ENCODE results near the gene NF2.
"Not testable (repeated sequence)": the region's sequence is repeated elsewhere in the genome, so short reads cannot be mapped to it uniquely, and the experiment has no call there.

The NF2 gene

GRCh38 chr22:29603358-29604075 lies at the start of gene NF2:
Gene NF2, plus strand, starts transcription at chr22:29603633. Its CDS starts 366 bp downstream, at chr22:29603999.
- DNase-seq, result peak; percentile 99

DNA sequence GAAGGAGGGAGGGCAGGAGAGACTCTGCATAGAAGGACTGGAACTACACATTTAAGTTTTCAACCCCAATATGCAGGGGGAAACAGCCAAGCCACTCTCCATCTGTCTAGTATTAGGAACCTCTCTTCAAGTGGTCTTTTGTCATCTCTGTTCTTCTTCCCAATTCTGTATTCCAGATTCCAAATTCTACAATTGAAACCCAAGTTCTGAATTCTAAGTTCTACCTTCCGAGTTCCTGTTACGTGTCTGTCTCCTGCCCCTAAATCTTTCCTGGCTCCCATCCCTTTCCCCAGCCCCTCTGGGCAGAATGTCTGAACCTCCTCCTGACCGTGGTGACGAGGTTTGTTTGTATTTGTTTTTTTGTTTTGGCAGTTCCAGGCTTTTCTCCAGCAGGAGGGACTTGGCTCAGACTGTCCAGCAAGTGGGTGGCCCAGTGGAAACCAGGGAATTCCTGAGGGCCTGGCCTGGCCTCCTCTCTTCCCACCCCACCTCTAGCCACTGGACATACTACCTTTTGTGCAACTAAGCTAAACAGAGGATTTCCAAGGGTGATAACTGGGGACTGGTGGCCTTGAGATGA lies 48.3 kb upstream of the NF2 start:
- no peak for DNase-seq

DNA sequence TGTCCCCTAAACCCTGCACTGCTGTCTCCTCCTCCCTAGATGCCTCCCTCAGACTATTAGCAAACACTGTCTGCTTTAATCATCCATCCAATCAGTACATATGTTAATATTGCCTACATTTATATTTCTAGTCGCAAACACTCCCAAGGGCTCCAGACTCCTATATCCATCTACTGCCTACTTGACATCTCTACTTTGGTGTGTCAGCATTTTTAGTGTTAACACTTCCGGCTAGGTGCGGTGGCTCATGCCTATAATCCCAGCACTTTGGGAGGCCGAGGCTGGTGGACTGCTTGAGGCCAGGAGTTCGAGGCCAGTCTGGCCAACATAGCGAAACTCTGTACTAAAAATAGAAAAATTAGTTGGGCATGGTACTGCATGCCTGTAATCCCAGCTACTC lies 44.4 kb upstream of the NF2 start:
- DNase-seq, result no peak

DNA sequence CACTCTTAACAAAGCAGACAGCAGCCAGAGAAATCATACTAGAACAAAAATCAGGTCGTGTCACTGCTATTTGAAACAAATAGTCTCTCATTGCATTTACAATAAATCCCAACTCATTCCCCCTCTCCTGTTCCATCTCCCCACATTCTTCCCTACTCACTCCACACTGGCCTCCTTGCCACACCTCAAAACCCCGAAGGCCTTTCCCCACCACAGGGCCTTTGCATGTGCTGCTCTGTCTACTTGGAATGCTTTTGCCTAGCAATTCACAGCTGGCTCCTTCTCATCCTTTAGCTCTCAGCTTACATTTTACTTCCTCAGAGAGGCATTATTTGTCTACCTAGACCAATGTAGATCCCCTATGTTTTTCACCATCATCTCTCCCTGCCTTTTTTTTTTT lies 43.6 kb upstream of the NF2 start:
- DNase-seq, result no peak

GRCh38 chr22:29563652-29564460 lies 39.6 kb upstream of the NF2 start:
- DNase-seq, result no peak

DNA sequence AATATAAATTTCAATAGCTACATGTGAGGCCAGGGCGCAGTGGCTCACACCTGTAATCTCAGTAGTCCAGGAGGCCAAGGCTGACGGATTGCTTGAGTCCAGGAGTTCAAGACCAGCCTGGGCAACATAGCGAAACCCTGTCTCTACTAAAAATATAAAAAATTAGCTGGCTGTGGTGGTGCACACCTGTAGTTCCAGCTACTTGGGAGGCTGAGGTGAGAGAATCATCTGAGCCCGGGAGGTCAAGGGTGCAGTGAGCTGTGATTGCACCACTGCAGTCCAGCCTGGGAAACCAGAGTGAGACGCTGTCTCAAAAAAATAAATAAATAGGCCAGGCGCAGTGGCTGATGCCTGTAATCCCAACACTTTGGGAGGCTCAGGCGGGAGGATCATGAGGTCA lies 36.9 kb upstream of the NF2 start:
- not testable (repeated sequence) for DNase-seq

- DNase-seq, result no peak
These were observed 36.1 kb upstream of the NF2 start for GRCh38 chr22:29567338-29567737.

DNA sequence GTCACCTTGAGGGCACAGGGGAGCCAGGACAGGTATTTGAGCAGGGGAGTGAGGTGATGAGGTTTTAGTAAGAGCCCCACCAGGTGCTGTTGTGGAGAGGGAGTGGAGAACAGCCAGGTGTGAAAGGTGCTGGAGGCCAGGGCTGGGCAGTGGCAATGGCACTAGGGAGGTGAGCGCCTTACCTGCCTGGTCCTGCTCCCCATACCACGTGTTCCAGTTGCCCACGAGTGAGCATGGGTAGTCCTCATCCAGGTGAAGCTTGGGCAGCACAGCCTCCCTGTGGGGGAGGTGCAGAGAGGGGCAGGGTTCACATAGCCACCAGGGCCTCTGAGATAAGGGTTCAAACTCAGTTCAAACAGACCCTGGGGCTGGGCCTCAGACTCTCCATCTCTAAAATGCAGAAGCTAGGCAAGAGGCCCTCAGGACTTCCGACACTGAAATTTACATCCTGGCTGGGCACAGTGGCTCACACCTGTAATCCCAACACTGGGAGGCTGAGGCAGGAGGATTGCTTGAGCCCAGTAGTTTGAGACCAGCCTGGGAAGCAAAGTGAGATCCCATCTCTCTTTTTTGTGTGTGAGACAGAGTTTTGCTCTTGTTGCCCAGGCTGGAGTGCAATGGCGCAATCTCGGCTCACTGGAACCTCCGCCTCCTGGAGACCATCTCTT lies 34.3 kb upstream of the NF2 start:
- DNase-seq, result no peak

DNA sequence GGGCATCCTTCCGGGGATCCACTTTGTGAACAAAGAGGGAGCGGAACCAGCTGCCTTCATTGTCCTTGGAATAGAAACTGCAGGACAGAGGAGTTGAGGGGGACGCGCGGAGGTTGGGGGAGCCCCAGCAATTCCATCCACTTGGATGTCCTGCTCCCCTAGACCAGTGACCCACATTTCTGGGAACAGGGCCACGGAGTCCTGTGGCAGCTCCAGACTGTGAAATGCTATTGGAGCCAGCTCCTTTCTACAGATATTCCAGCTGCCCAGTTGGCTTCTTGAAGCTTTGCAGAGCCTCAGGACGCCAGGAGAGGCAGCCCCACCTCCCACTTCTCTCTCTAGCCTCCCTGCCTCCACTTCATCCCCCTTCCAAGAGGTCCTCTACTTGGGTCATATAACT lies 33.0 kb upstream of the NF2 start:
- DNase-seq, result no peak

GRCh38 chr22:29570912-29571549 lies 32.4 kb upstream of the NF2 start:
- DNase-seq, result no peak

- DNase-seq, result no peak
These were observed 28.5 kb upstream of the NF2 start for GRCh38 chr22:29574762-29575450.

DNA sequence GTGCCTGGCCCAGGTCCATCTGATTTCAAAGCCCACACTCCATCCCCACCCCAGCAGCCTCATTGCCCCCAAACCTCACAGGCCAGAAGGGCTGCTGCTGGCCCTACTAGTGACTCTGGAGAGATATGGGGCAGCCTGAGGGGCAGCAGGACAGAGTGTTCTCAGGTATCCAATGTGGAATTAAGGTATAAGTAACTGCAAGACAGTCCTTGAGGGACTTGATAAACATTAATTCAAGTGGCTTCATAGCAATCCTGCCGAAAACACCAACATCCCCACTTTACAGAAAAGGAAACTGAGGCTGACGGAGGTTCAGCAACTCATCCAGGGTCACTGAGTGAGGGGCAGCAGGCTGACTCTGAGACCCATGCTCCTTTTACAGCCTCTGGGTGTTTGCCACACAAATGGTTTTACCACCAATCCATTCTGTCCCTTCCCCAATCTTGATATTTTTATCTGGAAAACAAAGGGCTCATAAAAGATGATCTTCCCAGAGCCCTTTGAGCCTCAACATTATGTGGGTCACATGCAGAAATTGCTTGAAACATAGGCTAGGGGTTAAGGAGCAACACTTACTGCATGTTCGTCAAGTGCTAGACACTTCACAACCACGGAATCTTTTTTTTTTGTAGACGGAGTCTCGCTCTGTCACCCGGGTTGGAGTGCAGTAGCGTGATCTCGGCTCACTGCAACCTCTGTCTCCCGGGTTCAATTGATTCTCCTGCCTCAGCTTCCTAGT lies 24.8 kb upstream of the NF2 start:
- DNase-seq, result no peak

DNA sequence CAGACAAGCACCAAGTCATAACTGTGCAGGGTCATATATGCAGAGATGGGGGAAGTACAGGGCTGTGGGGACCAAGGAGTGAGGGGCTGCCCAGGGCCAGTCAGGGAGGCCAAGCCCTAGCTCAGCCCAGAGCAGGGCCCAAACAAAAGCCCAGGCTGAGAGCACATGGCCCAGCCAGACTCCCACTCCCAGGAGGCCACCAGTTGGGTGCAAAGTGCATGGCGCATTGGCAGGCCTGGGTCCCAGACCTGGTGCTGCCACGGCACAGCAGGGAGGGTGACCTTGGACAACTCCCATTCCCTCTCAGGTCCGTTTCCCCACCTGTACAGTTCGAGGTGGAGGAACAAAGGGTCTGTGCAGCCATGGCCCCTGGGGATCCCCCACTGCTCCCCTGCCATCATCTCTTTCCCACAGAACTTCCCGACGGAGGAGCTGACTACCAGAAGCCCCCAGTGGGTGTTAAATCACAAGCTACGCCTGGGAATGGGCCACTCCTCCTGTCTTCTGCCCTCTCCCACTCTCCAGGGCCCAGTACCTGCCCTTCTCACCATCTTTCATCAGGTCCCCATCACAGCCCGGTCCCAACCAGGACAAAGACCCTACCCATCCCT lies 23.1 kb upstream of the NF2 start:
- DNase-seq, result no peak

- no peak for DNase-seq
These were observed 21.6 kb upstream of the NF2 start for GRCh38 chr22:29581799-29582198.

GRCh38 chr22:29584975-29585374 lies 18.5 kb upstream of the NF2 start:
- DNase-seq, result no peak

DNA sequence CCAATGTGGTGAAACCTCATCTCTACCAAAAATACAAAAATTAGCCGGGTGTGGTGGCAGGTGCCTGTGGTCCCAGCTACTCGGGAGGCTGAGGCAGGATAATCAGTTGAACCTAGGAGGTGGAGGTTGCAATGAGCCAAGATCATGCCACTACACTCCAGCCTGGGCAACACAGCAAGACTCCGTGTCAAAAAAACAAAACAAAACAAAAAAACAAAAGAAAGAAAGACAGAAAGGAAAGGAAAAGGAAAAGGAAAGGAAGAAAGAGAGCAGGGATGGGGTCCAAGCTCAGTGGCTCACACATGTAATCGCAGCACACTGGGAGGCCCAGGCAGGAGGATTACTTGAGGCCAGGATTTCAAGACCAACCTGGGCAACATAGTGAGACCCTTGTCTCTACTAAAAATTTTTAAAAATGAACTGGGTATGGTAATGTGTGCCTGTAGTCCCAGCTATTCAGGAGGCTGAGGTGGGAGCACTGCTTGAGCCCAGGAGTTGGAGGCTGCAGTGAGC lies 17.2 kb upstream of the NF2 start:
- not testable (repeated sequence) for DNase-seq

GRCh38 chr22:29587938-29588699 lies 15.3 kb upstream of the NF2 start:
- no peak for DNase-seq

GRCh38 chr22:29593923-29594322 lies 9.5 kb upstream of the NF2 start:
- DNase-seq, result no peak

- DNase-seq, result not testable (repeated sequence)
These were observed 9.0 kb upstream of the NF2 start for GRCh38 chr22:29594447-29594846.

GRCh38 chr22:29596408-29596807 lies 7.0 kb upstream of the NF2 start:
- no peak for DNase-seq

Measured in activated naive CD4-positive, alpha-beta T cell treated with Interleukin-2 at 50 U/mL for 16 hours (primary cell).